Hepatocyte (in vitro differentiated cells): ENCODE results near the gene DYRK1A. TPM values are rescaled to one million over a fixed set of nuclear protein-coding genes. Genes with fewer than 3 reads are reported as not detected.

Experiments
- DNase-seq: peaks from one replicate; pipeline ENCODE4 v3.0.0-alpha.2; 2016; ENCODE audit warnings: low spot score
- H2AFZ ChIP-seq: fragments of 200-600 bp; sonication (generic); 2 replicates; pipeline ENCODE4 v1.6.0; 2016; ENCODE audit warnings: antibody characterized with exemption, mild to moderate bottlenecking
- H3K27ac ChIP-seq: fragments of 200-600 bp; sonication (generic); 2 replicates; pipeline ENCODE4 v1.5.1; 2016; ENCODE audit warnings: mild to moderate bottlenecking
- H3K27me3 ChIP-seq: fragments of 200-600 bp; sonication (generic); 2 replicates; pipeline ENCODE4 v1.6.1; 2016
- H3K36me3 ChIP-seq: fragments of 200-600 bp; sonication (generic); replicated peaks from 2 replicates; pipeline ENCODE4 v1.5.1; 2016; ENCODE audit warnings: low read depth; ENCODE audit not compliant: insufficient read depth
- H3K4me1 ChIP-seq: fragments of 200-600 bp; sonication (generic); 2 replicates; pipeline ENCODE4 v1.5.1; 2016; ENCODE audit warnings: mild to moderate bottlenecking, moderate library complexity; ENCODE audit not compliant: insufficient read depth
- H3K4me2 ChIP-seq: fragments of 200-600 bp; sonication (generic); 2 replicates; pipeline ENCODE4 v1.6.0; 2016
- H3K4me3 ChIP-seq: fragments of 200-600 bp; sonication (generic); 2 replicates; pipeline ENCODE4 v1.5.1; 2016; ENCODE audit warnings: mild to moderate bottlenecking
- H3K79me2 ChIP-seq: fragments of 200-600 bp; sonication (generic); 2 replicates; pipeline ENCODE4 v1.6.0; 2017; ENCODE audit warnings: mild to moderate bottlenecking
- H3K9me2 ChIP-seq: fragments of 200-600 bp; sonication (generic); replicated peaks from 2 replicates; pipeline ENCODE4 v1.6.0; 2017; ENCODE audit warnings: mild to moderate bottlenecking; ENCODE audit not compliant: insufficient read depth
- H3K9me3 ChIP-seq: fragments of 200-600 bp; sonication (generic); 2 replicates; pipeline ENCODE4 v1.5.1; 2016; ENCODE audit warnings: low read depth, mild to moderate bottlenecking
- H4K20me1 ChIP-seq: fragments of 200-600 bp; sonication (generic); 2 replicates; pipeline ENCODE4 v1.6.0; 2016; ENCODE audit warnings: mild to moderate bottlenecking; ENCODE audit not compliant: insufficient read depth, poor library complexity, severe bottlenecking
- CTCF ChIP-seq: fragments of 200-600 bp; sonication (generic); IDR thresholded peaks from 2 replicates; pipeline ENCODE4 v1.5.1; 2016; ENCODE audit warnings: antibody characterized with exemption, mild to moderate bottlenecking; ENCODE audit not compliant: poor library complexity
- EZH2 ChIP-seq: fragments of 200-600 bp; sonication (generic); IDR thresholded peaks from 2 replicates; pipeline ENCODE4 v1.6.1; 2016; ENCODE audit warnings: antibody characterized with exemption, mild to moderate bottlenecking, borderline replicate concordance
- EZH2phosphoT487 ChIP-seq: fragments of 200-600 bp; sonication (generic); IDR thresholded peaks from one replicate; pipeline ENCODE4 v1.6.1; 2018; ENCODE audit warnings: antibody characterized with exemption, mild to moderate bottlenecking, low read depth, moderate library complexity; ENCODE audit not compliant: unreplicated experiment, severe bottlenecking
- WGBS: methylation state at CpG from one replicate; pipeline ENCODE4 v1.1.6; 2016; ENCODE audit warnings: low lambda C conversion rate; ENCODE audit errors: missing lambda C conversion rate; 5-methylcytosine and 5-hydroxymethylcytosine counted together
- polyA plus RNA-seq: library from polyadenylated mRNA; unstranded; fragments of >200 nt; fragmentation: Nextera tagmentation; extraction: Ambion mirVana; gene quantifications from 2 replicates; pipeline ENCODE4 v1.2.1, GENCODE V29; 2016
- total RNA-seq: library from RNA; depleted of rRNA; stranded (reverse); fragments of >200 nt; gene quantifications from 2 replicates; pipeline ENCODE4 v1.2.3, GENCODE V29; 2014

The DYRK1A gene
- total and polyA plus RNA-seq, 2 experiments from 2014 or later, result 4.9 to 85.2 TPM

- Histone ChIP-seq H2AFZ (no peak overlapping the region), H4K20me1 (no peaks in the 10 kb centered on the region), H3K4me3 (no peak overlapping the region), H3K9me2 (no peaks in the 10 kb centered on the region), H3K9me3 (no peaks in the 10 kb centered on the region), H3K27ac (peak overlapping the region; percentile 91), H3K27me3 (no peaks in the 10 kb centered on the region), H3K36me3 (no peaks in the 10 kb centered on the region), H3K4me2 (peak overlapping the region; percentile 70), H3K4me1 (peaks cover 22% of the 10 kb centered on the region), H3K79me2 (no peaks in the 10 kb centered on the region)
- no peak for DNase-seq
- 75% methylated on average over 9 of the region's 9 CpGs for WGBS
- no peak for TF ChIP-seq EZH2
- TF ChIP-seq CTCF, result no peak
- TF ChIP-seq EZH2phosphoT487, result no peak
These were observed 183.6 kb downstream of the DYRK1A start for GRCh38 chr21:37550157-37550556.

DNA sequence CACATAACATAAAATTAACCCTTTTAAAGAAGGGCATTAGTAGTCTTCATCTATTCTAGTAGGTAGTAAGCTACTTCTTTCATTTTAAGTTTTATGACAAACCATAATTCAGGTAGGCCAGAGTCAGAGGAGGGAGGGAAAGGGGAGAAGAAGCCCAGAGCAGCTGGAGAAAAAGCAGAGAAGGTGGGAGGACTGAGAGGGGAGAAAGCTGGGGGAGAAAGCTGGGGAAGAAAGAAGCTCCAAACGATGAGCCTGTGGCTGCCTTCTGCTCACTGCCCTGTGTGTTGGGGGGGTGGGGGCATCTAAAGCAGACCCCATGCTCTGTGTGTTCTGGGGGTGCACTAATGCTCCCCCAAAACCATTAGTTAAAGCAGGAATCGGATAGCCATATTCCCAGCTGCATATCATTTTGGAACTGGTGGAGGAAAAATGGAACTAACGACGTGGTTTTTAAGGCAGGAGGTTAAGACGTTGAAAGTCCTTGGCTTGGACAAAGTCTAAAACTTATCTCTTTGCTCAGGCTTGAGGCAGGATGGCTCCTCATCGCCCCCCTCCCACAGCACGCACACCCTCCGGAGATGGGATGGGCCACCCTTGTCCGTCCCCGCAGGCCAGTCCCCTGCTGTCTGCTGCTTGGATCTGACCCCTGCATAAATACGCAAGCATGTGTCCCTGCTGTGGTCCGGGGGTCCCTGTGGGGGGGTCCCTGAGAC lies 184.2 kb downstream of the DYRK1A start:
- H3K4me3 ChIP-seq, result no peak overlapping the region
- WGBS, result 52% methylated on average over 12 of the region's 12 CpGs

DNA sequence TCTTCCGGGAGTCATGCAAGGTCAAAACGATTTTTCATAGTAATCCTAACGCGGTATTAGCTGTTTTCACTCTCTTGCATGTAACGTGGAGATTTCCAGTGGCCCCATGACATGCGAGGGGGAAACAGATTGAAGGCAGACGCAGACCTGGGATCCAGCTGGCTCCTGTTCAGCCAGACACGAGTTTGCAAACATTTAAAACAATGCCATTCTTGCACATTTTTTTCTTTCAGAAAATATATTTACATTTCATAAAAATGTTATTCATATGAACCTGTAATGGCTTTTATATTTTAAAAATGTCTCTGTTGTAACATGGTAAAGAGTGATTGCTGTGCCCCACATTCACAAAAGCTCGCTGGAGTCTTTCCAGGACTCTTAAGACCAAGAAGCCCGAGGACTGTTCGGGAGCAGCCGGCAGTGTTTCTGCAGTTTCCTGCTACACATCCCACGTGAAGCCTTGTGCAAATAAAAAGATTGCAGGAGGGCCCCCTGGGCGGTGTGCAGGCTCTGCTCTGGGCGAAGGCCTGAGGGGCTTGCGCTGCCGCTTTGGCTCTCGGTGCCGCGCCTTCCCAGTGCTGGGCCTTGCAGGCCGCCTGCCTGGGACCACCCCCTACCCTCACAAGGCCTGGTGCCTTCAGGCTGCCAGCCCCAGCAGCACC lies 184.9 kb downstream of the DYRK1A start:
- Histone ChIP-seq H3K79me2 (no peaks in the 10 kb centered on the region), H4K20me1 (no peaks in the 10 kb centered on the region), H3K27me3 (no peaks in the 10 kb centered on the region), H3K4me1 (peaks cover 32% of the 10 kb centered on the region), H3K9me3 (no peaks in the 10 kb centered on the region), H3K36me3 (no peaks in the 10 kb centered on the region), H3K4me3 (no peak overlapping the region), H3K9me2 (no peaks in the 10 kb centered on the region), H3K4me2 (peak overlapping the region; percentile 70), H3K27ac (peak overlapping the region; percentile 91), H2AFZ (peak overlapping the region; percentile 46)
- DNase-seq, result peak; percentile 87
- TF ChIP-seq CTCF, result no peak
- no peak for TF ChIP-seq EZH2
- no peak for TF ChIP-seq EZH2phosphoT487
- WGBS, result 28% methylated on average over 21 of the region's 21 CpGs

More for the DNA sequence above, 184.2 kb downstream of the DYRK1A start:
- H3K4me1 ChIP-seq, result peaks cover 28% of the 10 kb centered on the region
- H2AFZ ChIP-seq, result peak overlapping the region; percentile 46
- DNase-seq, result peak; percentile 35
- no peaks in the 10 kb centered on the region for H3K79me2 ChIP-seq
- H3K27me3 ChIP-seq, result no peaks in the 10 kb centered on the region
- no peaks in the 10 kb centered on the region for H4K20me1 ChIP-seq
- peak overlapping the region; percentile 70 for H3K4me2 ChIP-seq
- TF ChIP-seq EZH2phosphoT487, result no peak
- H3K9me3 ChIP-seq, result no peaks in the 10 kb centered on the region
- H3K9me2 ChIP-seq, result no peaks in the 10 kb centered on the region
- no peaks in the 10 kb centered on the region for H3K36me3 ChIP-seq
- peak overlapping the region; percentile 91 for H3K27ac ChIP-seq

DNA sequence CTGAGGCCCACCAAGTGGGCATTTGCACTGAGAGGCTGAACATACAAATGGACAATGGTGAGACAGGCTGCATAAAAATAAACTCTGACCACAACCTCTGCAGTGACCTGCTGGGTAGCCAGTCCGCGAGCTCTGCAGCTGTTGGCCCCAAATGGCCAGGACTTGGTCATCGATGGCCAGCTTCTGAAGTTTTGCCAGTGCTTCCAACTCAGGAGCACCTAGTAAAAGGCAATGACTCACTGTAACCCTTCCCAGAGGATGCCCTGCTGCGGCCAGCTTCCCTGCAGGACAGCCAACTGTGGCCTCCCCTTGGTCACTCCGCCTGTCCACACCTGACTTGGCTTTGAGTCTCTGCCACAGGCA lies 185.4 kb downstream of the DYRK1A start:
- 69% methylated on average over 5 of the region's 5 CpGs for WGBS
- H3K79me2 ChIP-seq, result no peaks in the 10 kb centered on the region
- no peaks in the 10 kb centered on the region for H3K9me3 ChIP-seq
- peak overlapping the region; percentile 91 for H3K27ac ChIP-seq
- TF ChIP-seq EZH2phosphoT487 (no peak), EZH2 (no peak), CTCF (no peak)
- H4K20me1 ChIP-seq, result no peaks in the 10 kb centered on the region
- no peak for DNase-seq
- no peak overlapping the region for H2AFZ ChIP-seq
- H3K36me3 ChIP-seq, result no peaks in the 10 kb centered on the region
- peak overlapping the region; percentile 70 for H3K4me2 ChIP-seq
- H3K9me2 ChIP-seq, result no peaks in the 10 kb centered on the region
- no peaks in the 10 kb centered on the region for H3K27me3 ChIP-seq
- H3K4me1 ChIP-seq, result peaks cover 32% of the 10 kb centered on the region
- H3K4me3 ChIP-seq, result no peak overlapping the region
